CD14-positive monocyte (primary cell): Measurements from ENCODE around the gene GPBP1L1. TPM values are rescaled to one million over a fixed set of nuclear protein-coding genes. Genes with fewer than 3 reads are reported as not detected.

Experiments used
- DNase-seq, 3 donors: peaks; one replicate each; pipeline ENCODE4 v3.0.0-alpha.2; 2011 to 2022
- H2AFZ ChIP-seq: 2 replicates; pipeline ENCODE4 v1.6.0; 2012; ENCODE audit warnings: mild to moderate bottlenecking, low read depth, low read length, inconsistent platforms; ENCODE audit not compliant: insufficient read depth, poor library complexity, severe bottlenecking
- H3K27ac ChIP-seq, 2 donors: 1 replicate in 1 of 2; 2 replicates in 1 of 2; pipeline ENCODE4 v1.5.1; 2012 to 2013; ENCODE audit warnings: low read length in 2 of 2, control low read depth in 1 of 2, inconsistent platforms in 1 of 2, low read depth in 1 of 2, mild to moderate bottlenecking in 1 of 2
- H3K27me3 ChIP-seq, 2 donors: one replicate each; pipeline versions ENCODE4 v1.6.0 to v1.6.1; 2011 to 2013; ENCODE audit warnings: low read length in 2 of 2; ENCODE audit not compliant: control insufficient read depth in 2 of 2, insufficient read depth in 2 of 2
- H3K36me3 ChIP-seq, 2 donors: replicated peaks in 1 of 2; 1 replicate in 1 of 2; 2 replicates in 1 of 2; pipeline versions ENCODE4 v1.5.1 to v1.6.1; 2012 to 2013; ENCODE audit warnings: low read length in 2 of 2, control low read depth in 1 of 2, inconsistent platforms in 1 of 2, mild to moderate bottlenecking in 1 of 2; ENCODE audit not compliant: insufficient read depth in 2 of 2, control insufficient read depth in 1 of 2
- H3K4me1 ChIP-seq, 2 donors: 1 replicate in 1 of 2; 2 replicates in 1 of 2; pipeline versions ENCODE4 v1.5.1 to v1.6.1; 2012 to 2013; ENCODE audit warnings: low read length in 2 of 2, control low read depth in 1 of 2, inconsistent platforms in 1 of 2, mild to moderate bottlenecking in 1 of 2, moderate library complexity in 1 of 2; ENCODE audit not compliant: insufficient read depth in 2 of 2, control insufficient read depth in 1 of 2
- H3K4me2 ChIP-seq: replicated peaks from 2 replicates; pipeline ENCODE3; 2012; ENCODE audit warnings: low read length, moderate library complexity, mild to moderate bottlenecking; ENCODE audit not compliant: poor library complexity, severe bottlenecking; ENCODE audit errors: extremely low read depth
- H3K4me3 ChIP-seq, 3 experiments: fragments of 200-600 bp in 1 of 3; sonication (generic) in 1 of 3; replicated peaks in 1 of 3; 1 replicate in 2 of 3; 2 replicates in 1 of 3; pipeline ENCODE4 v1.5.1; 2011 to 2013; ENCODE audit warnings: low read length in 3 of 3, mild to moderate bottlenecking in 3 of 3, control low read depth in 2 of 3, low read depth in 2 of 3, inconsistent platforms in 1 of 3, moderate library complexity in 1 of 3
- H3K79me2 ChIP-seq: 2 replicates; pipeline ENCODE4 v1.6.0; 2012; ENCODE audit warnings: mild to moderate bottlenecking, control low read depth, inconsistent platforms, low read length, moderate library complexity; ENCODE audit not compliant: insufficient read depth
- H3K9ac ChIP-seq: 2 replicates; pipeline ENCODE4 v1.6.0; 2017; ENCODE audit warnings: low read length, mild to moderate bottlenecking; ENCODE audit not compliant: insufficient read depth, poor library complexity, severe bottlenecking
- H3K9me3 ChIP-seq, 2 donors: replicated peaks in 1 of 2; 1 replicate in 1 of 2; 2 replicates in 1 of 2; pipeline versions ENCODE4 v1.5.1 to v1.6.1; 2012 to 2013; ENCODE audit warnings: low read length in 2 of 2, control low read depth in 1 of 2; ENCODE audit not compliant: control insufficient read depth in 1 of 2, insufficient read depth in 1 of 2
- H4K20me1 ChIP-seq: 2 replicates; pipeline ENCODE4 v1.6.0; 2012; ENCODE audit warnings: mild to moderate bottlenecking, low read length, control low read depth, moderate library complexity; ENCODE audit not compliant: insufficient read depth
- H3K27ac Mint-ChIP-seq, 7 donors: one replicate each; pipeline ENCODE4 v1.8.0; 2020; ENCODE audit warnings: mild to moderate bottlenecking in 7 of 7, mixed read lengths in 7 of 7, moderate library complexity in 6 of 7, inconsistent platforms in 2 of 7
- H3K27me3 Mint-ChIP-seq, 3 donors: one replicate each; pipeline ENCODE4 v1.8.0; 2021 to 2022; ENCODE audit warnings: low read depth in 3 of 3, mild to moderate bottlenecking in 3 of 3, mixed read lengths in 3 of 3, moderate library complexity in 3 of 3, inconsistent platforms in 1 of 3
- H3K36me3 Mint-ChIP-seq, 2 donors: one replicate each; pipeline ENCODE4 v1.8.0; 2020; ENCODE audit warnings: mixed read lengths in 2 of 2, inconsistent platforms in 1 of 2, mild to moderate bottlenecking in 1 of 2
- H3K4me1 Mint-ChIP-seq: one replicate; pipeline ENCODE4 v1.8.0; 2020; ENCODE audit warnings: mild to moderate bottlenecking, mixed read lengths
- H3K4me3 Mint-ChIP-seq, 2 donors: one replicate each; pipeline ENCODE4 v1.8.0; 2020; ENCODE audit warnings: mild to moderate bottlenecking in 2 of 2, mixed read lengths in 2 of 2, moderate library complexity in 1 of 2
- H3K9me3 Mint-ChIP-seq, 7 donors: one replicate each; pipeline ENCODE4 v1.8.0; 2020 to 2022; ENCODE audit warnings: mixed read lengths in 7 of 7, mild to moderate bottlenecking in 6 of 7, moderate library complexity in 6 of 7, inconsistent platforms in 2 of 7
- WGBS: methylation state at CpG from one replicate; pipeline ENCODE4 v1.1.5; 2013; ENCODE audit warnings: missing lambda C conversion rate; ENCODE audit not compliant: insufficient coverage; 5-methylcytosine and 5-hydroxymethylcytosine counted together
- intact Hi-C, 2 donors: fragments of 100-400 bp; cut with micrococcal nuclease; formaldehyde crosslinking; loops; one replicate each; pipeline versions ENCODE4 v1.15.0 to v1.15.1; 2023
- polyA plus RNA-seq, 3 donors: library from polyadenylated mRNA; depleted of rRNA in 1 of 3; unstranded in 2 of 3; stranded (reverse) in 1 of 3; fragments of 300-500 nt in 2 of 3; fragments of >200 nt in 1 of 3; fragmentation: Illumina TruSeq in 2 of 3; gene quantifications; 1 replicate in 2 of 3; 2 replicates in 1 of 3; pipeline ENCODE4 v1.2.3, GENCODE V29; 2012 to 2021
- TF ChIP-seq, protein P1 (sequence below): fragments of 200-600 bp; IDR thresholded peaks from one replicate; pipeline ENCODE4 v1.8.0; 2022; ENCODE audit warnings: antibody characterized with exemption, mild to moderate bottlenecking

GPBP1L1 gene
- polyA plus RNA-seq, 3 donors, result 71.6 to 93.3 (median 79.5) TPM

DNA sequence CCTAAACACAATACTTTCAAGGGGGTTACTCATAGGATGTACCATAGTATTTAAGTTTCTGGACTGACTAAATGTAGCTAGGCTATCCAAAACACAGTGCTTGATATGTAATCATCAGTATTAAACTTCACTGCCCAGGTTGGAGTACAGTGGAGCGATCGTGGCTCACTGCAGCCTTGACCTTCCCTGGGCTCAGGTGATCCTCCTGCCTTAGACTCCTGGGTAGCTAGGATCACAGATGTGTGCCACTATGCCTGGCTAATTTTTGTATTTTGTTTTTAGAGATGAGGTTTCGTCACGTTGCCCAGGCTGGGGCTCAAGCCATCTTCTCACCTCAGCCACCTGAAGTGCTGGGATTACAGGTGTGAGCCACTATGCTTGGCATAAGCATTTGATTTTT is 91.9 kb downstream of the GPBP1L1 start:
- Histone ChIP-seq H3K27me3 (no peaks in the 10 kb centered on the region), H3K4me2 (no peak overlapping the region), H3K4me1 (no peaks in the 10 kb centered on the region), H3K27ac (peak overlapping the region in 1 of 2 donors; percentile 21), H3K9me3 (no peaks in the 10 kb centered on the region), H3K79me2 (peaks cover 98% of the 10 kb centered on the region), H3K9ac (no peak overlapping the region), H4K20me1 (no peaks in the 10 kb centered on the region), H3K4me3 (no peak overlapping the region), H2AFZ (no peak overlapping the region), H3K36me3 (peaks cover 20 to 54% of the 10 kb centered on the region in 2 donors)
- Mint-ChIP-seq H3K36me3 (peaks cover 33 to 63% of the 10 kb centered on the region in 2 donors), H3K4me1 (no peaks in the 10 kb centered on the region), H3K27me3 (no peaks in the 10 kb centered on the region), H3K4me3 (no peak overlapping the region), H3K9me3 (no peaks in the 10 kb centered on the region), H3K27ac (peak overlapping the region in 2 of 7 donors; percentile 45 to 54)
- no peak for DNase-seq
- WGBS, result 100% methylated on average over 2 of the region's 4 CpGs
- TF ChIP-seq, protein P1, sequence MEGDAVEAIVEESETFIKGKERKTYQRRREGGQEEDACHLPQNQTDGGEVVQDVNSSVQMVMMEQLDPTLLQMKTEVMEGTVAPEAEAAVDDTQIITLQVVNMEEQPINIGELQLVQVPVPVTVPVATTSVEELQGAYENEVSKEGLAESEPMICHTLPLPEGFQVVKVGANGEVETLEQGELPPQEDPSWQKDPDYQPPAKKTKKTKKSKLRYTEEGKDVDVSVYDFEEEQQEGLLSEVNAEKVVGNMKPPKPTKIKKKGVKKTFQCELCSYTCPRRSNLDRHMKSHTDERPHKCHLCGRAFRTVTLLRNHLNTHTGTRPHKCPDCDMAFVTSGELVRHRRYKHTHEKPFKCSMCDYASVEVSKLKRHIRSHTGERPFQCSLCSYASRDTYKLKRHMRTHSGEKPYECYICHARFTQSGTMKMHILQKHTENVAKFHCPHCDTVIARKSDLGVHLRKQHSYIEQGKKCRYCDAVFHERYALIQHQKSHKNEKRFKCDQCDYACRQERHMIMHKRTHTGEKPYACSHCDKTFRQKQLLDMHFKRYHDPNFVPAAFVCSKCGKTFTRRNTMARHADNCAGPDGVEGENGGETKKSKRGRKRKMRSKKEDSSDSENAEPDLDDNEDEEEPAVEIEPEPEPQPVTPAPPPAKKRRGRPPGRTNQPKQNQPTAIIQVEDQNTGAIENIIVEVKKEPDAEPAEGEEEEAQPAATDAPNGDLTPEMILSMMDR, result no peak
- intact Hi-C loops, result no loop called here

DNA sequence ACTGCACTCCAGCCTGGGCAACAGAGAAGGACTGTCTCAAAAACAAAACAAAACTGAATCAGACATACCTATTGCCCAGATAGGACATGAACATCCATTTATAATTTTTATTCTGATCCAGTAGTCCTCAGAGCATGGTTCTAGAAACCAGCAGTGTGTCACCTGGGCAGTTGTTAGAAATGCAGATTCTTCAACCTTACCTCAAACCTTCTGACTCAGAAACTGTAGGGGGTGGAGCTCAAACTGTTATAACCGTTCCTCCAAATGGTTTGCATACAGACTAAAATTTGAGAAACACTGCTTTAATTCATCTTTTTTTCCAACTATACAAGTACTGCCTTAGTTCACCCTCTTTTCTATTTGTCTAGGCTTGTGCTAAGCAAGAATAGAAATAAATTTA is 96.5 kb downstream of the GPBP1L1 start:
- TF ChIP-seq, protein P1, result no peak
- Histone ChIP-seq H2AFZ (no peak overlapping the region), H3K9me3 (no peaks in the 10 kb centered on the region), H4K20me1 (peaks cover 23% of the 10 kb centered on the region), H3K27ac (peak overlapping the region in 1 of 2 donors; percentile 11), H3K36me3 (peaks cover 16 to 33% of the 10 kb centered on the region in 2 donors), H3K4me1 (peaks cover 23 to 24% of the 10 kb centered on the region in 2 donors), H3K27me3 (no peaks in the 10 kb centered on the region), H3K4me2 (no peak overlapping the region), H3K79me2 (peaks cover 99% of the 10 kb centered on the region), H3K9ac (no peak overlapping the region), H3K4me3 (no peak overlapping the region)
- Mint-ChIP-seq H3K4me3 (no peak overlapping the region), H3K36me3 (peaks cover 15 to 38% of the 10 kb centered on the region in 2 donors), H3K27ac (peak overlapping the region in 2 of 7 donors; percentile 25 to 55), H3K4me1 (peaks cover 24% of the 10 kb centered on the region), H3K27me3 (no peaks in the 10 kb centered on the region), H3K9me3 (no peaks in the 10 kb centered on the region)
- no peak for DNase-seq
- intact Hi-C loops, result loop anchor here (10.0 kb wide), 2 partner anchors 95 to 575 kb away; partner anchors contain the start of genes GPBP1L1 (in 2 of the 2), TMEM69 (in 2 of the 2), HECTD3 (in 1 of the 2) and UROD (in 1 of the 2)
- WGBS, result no CpG with 5 or more reads among the region's 1 CpG
